A673 (cell line): ENCODE results near the gene PLK2. TPM values are rescaled to one million over a fixed set of nuclear protein-coding genes. Genes with fewer than 3 reads are reported as not detected.

Experiments
- BruUV-seq: library from RNA; stranded (reverse); fragments of 400-500 nt; replicated peaks from 2 replicates; lab custom pipeline; 2021; lab: Mats Ljungman, UMichigan
- CTCF ChIA-PET: fragments of 300-600 bp; sonication (Branson Sonifier 250); formaldehyde crosslinking; loops from one replicate; lab custom pipeline; 2022; ENCODE audit warnings: antibody characterized with exemption; lab: Charles Lee
- POLR2A ChIA-PET: fragments of 300-600 bp; sonication (Branson Sonifier 250); formaldehyde crosslinking; loops from one replicate; lab custom pipeline; 2022; ENCODE audit warnings: antibody characterized with exemption; ENCODE audit not compliant: low non-redundant PET; lab: Charles Lee
- DNase-seq: peaks from one replicate; pipeline ENCODE4 v3.0.0-alpha.2; 2015; ENCODE audit warnings: low spot score
- H3K27ac ChIP-seq: fragments of 200-600 bp; sonication (generic); 2 replicates; pipeline ENCODE4 v1.5.1; 2016; ENCODE audit warnings: mixed run types, low read depth, mild to moderate bottlenecking, mixed read lengths, antibody characterized with exemption, low read length; ENCODE audit not compliant: poor library complexity, severe bottlenecking
- H3K27me3 ChIP-seq: fragments of 200-600 bp; sonication (generic); replicated peaks from 2 replicates; pipeline ENCODE4 v1.6.1; 2017; ENCODE audit warnings: mixed run types, low read depth, mild to moderate bottlenecking, mixed read lengths, antibody characterized with exemption, low read length; ENCODE audit not compliant: insufficient read depth, poor library complexity
- H3K36me3 ChIP-seq: fragments of 200-600 bp; sonication (generic); 2 replicates; pipeline ENCODE4 v1.6.1; 2016; ENCODE audit warnings: mixed run types, mild to moderate bottlenecking, mixed read lengths, antibody characterized with exemption, low read length; ENCODE audit not compliant: insufficient read depth, poor library complexity, severe bottlenecking
- H3K4me1 ChIP-seq: fragments of 200-600 bp; sonication (generic); 2 replicates; pipeline ENCODE4 v1.6.1; 2017; ENCODE audit warnings: mixed run types, mild to moderate bottlenecking, mixed read lengths, antibody characterized with exemption, low read length; ENCODE audit not compliant: insufficient read depth, poor library complexity, severe bottlenecking
- H3K4me3 ChIP-seq: fragments of 200-600 bp; sonication (generic); 2 replicates; pipeline ENCODE4 v1.5.1; 2016; ENCODE audit warnings: low read depth, mixed run types, mild to moderate bottlenecking, mixed read lengths, low read length; ENCODE audit not compliant: poor library complexity, severe bottlenecking
- H3K9me3 ChIP-seq: fragments of 200-600 bp; sonication (generic); 2 replicates; pipeline ENCODE4 v1.6.1; 2016; ENCODE audit warnings: mixed run types, low read depth, mild to moderate bottlenecking, mixed read lengths, antibody characterized with exemption, low read length; ENCODE audit not compliant: poor library complexity, severe bottlenecking
- CTCF ChIP-seq: fragments of 300-800, 200-600 bp; sonication (generic); conservative IDR thresholded peaks from 2 replicates; pipeline ENCODE4 v1.5.1; 2017; ENCODE audit warnings: low read depth, mild to moderate bottlenecking, antibody characterized with exemption, low read length, moderate library complexity, mixed read lengths
- EZH2 ChIP-seq: fragments of 200-600 bp; sonication (generic); IDR thresholded peaks from 2 replicates; pipeline ENCODE4 v1.6.1; 2017; ENCODE audit warnings: borderline replicate concordance, low read depth, mild to moderate bottlenecking, mixed read lengths, antibody characterized with exemption, low read length; ENCODE audit not compliant: poor library complexity, severe bottlenecking
- intact Hi-C: fragments of 100-400 bp; cut with micrococcal nuclease; formaldehyde crosslinking; loops from one replicate; pipeline ENCODE4 v1.10.0; 2022; ENCODE audit not compliant: unreplicated experiment
- total RNA-seq: library from RNA; stranded (reverse); gene quantifications from 2 replicates; pipeline ENCODE4 v1.2.3, GENCODE V29; 2021

Gene PLK2
- total RNA-seq, 1 experiment from 2014 or later = 4.2 TPM

GRCh38 chr5:58440901-58441460, 18.9 kb downstream of the PLK2 start:
- H3K27me3 ChIP-seq = no peaks in the 10 kb centered on the region
- ChIA-PET CTCF (no interaction called here), POLR2A (no interaction called here)

GRCh38 chr5:58439094-58439644, 20.7 kb downstream of the PLK2 start:
- H3K4me3 ChIP-seq = no peak overlapping the region
- H3K9me3 ChIP-seq = no peaks in the 10 kb centered on the region
- no peaks in the 10 kb centered on the region for H3K4me1 ChIP-seq
- no peak for DNase-seq
- BruUV-seq = no TSS peak
- no peaks in the 10 kb centered on the region for H3K27me3 ChIP-seq
- TF ChIP-seq CTCF = no peak
- no peak for TF ChIP-seq EZH2
- POLR2A ChIA-PET = no interaction called here
- intact Hi-C loops = no loop called here
- H3K36me3 ChIP-seq = no peaks in the 10 kb centered on the region
- CTCF ChIA-PET = no interaction called here
- H3K27ac ChIP-seq = no peak overlapping the region

More at GRCh38 chr5:58440901-58441460, 18.9 kb downstream of the PLK2 start:
- no peaks in the 10 kb centered on the region for H3K36me3 ChIP-seq
- no peak overlapping the region for H3K27ac ChIP-seq
- DNase-seq = no peak
- no peak for TF ChIP-seq CTCF
- TF ChIP-seq EZH2 = no peak
- BruUV-seq = no TSS peak
- intact Hi-C loops = no loop called here
- no peaks in the 10 kb centered on the region for H3K9me3 ChIP-seq
- no peaks in the 10 kb centered on the region for H3K4me1 ChIP-seq
- H3K4me3 ChIP-seq = no peak overlapping the region

GRCh38 chr5:58437661-58438060, 22.2 kb downstream of the PLK2 start:
- no peak for DNase-seq
- POLR2A ChIA-PET = no interaction called here
- Histone ChIP-seq H3K27ac (no peak overlapping the region), H3K4me1 (no peaks in the 10 kb centered on the region), H3K27me3 (no peaks in the 10 kb centered on the region), H3K36me3 (no peaks in the 10 kb centered on the region), H3K4me3 (no peak overlapping the region), H3K9me3 (no peaks in the 10 kb centered on the region)
- CTCF ChIA-PET = no interaction called here
- intact Hi-C loops = no loop called here
- TF ChIP-seq CTCF (no peak), EZH2 (no peak)
- no TSS peak for BruUV-seq
